IPS-18c (cell line): ENCODE measurements around the gene MCU.
"Not testable (repeated sequence)": the region's sequence is repeated elsewhere in the genome, so short reads cannot be mapped to it uniquely, and the experiment has no call there.

Experiments
- H3K4me3 ChIP-seq: 2 replicates; pipeline ENCODE4 v1.7.0; 2013; ENCODE audit warnings: low read depth, mild to moderate bottlenecking, low read length, moderate library complexity; ENCODE audit not compliant: insufficient read depth
- H3K9me3 ChIP-seq: one replicate; pipeline ENCODE4 v1.6.1; 2013; ENCODE audit warnings: mild to moderate bottlenecking, low read length, moderate library complexity; ENCODE audit not compliant: control insufficient read depth, insufficient read depth

Gene MCU

DNA sequence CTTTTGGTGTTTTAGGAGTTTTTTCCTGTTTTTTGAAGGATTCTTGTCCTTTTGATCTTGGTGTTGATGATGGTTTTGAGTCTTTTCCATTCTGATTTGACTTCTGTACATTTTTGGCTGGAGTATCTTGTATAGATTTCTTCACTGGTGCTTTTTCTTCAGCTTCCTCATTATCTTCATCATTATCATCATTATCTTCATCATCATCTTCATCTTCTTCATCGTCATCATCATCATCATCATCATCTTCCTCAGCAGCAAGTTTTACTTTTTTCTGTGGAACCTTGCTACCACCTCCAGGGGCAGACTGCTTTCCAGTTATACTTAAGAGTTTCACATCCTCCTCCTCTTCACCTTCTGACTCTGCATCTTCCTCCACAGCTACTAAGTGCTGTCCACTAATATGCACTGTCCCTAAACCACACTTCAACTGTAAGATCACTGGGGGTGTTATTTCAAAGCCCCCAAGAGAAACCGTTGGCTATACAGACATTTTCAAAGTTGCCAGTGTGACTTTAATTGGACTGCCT is 225.9 kb downstream of the MCU start:
- not testable (repeated sequence) for H3K9me3 ChIP-seq

DNA sequence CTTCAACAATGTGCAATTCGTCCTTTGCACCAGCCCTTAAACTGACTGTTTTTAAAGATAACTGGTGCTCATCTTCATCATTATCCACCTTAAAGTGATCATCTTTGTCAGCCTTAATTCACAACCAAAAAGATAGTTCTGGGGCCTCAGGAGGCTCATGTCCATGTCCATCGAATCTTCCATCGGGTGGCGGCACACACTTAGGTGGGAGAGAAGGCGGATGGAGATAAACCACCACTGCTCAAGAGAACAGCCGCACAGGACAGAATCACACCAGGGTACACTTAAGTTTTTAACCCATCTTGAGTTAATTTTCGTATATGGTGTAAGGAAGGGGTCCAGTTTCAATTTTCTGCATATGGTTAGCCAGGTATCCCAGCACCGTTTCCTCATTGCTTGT is 226.4 kb downstream of the MCU start:
- H3K9me3 ChIP-seq: no peaks in the 10 kb centered on the region
- no peak overlapping the region for H3K4me3 ChIP-seq

More for the DNA sequence above, 225.9 kb downstream of the MCU start:
- H3K4me3 ChIP-seq: not testable (repeated sequence)

DNA sequence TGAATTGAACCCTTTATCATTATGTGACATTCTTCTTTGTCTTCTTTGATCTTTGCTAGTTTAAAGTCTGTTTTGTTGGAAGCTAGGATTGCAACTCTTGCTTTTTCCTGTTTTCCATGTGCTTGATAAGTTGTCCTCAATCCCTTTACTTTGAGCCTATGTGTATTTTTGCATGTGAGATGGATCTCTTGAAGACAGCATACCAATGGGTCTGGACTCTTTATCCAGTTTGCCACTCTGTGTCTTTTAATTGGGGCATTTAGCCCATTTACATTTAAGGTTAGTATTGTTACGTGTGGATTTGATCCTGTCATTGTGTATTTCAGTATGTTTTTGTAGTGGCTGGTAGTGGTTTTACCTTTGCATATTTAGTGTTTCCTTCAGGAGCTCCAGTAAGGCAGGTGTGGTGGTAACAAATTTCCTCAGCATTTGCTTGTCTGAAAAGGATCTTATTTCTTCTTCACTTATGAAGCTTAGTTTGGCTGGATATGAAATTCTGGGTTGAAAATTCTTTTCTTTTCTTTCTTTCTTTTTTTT is 229.3 kb downstream of the MCU start:
- H3K9me3 ChIP-seq, H3K4me3 ChIP-seq: not testable (repeated sequence)

DNA sequence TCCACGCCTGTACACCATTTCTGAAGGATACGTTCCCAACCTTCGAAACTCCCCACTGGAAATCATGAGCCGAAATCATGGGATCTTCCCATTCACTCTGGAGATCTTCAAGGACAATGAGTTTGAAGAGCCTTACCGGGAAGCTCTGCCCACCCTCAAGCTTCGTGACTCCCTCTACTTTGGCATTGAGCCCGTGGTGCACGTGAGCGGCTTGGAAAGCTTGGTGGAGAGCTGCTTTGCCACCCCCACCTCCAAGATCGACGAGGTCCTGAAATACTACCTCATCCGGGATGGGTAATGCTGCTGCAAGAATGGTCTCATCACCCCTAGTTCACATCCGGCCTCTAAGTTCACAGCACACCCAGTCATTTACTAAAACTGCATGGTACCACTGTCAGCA is 232.4 kb downstream of the MCU start:
- H3K9me3 ChIP-seq: no peaks in the 10 kb centered on the region

DNA sequence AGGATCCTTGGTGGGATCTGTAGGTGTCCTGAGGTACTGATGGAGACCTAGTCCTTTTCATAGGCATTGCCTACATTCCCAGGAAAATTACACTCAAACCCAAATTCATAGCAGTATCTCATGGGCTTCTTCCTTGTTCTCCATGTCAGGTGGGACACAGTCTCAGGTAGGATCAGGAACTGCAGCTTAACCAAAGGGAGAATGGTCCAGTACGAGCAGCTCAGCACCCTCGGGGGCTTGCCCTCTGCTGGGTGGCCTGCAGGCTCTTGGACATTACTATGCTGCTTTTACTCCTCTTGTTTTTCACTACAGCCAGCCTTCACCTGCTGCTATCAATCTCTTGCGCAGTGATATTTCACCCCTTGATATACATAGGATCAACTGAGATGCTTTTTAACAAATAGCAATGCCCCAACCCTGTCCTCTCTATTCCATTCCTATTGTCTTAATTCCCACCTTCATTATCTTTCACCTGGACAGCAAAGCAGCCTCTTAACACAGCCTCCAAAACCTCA is 234.1 kb downstream of the MCU start:
- Histone ChIP-seq H3K4me3 (no peak overlapping the region), H3K9me3 (no peaks in the 10 kb centered on the region)

More for the DNA sequence above, 232.4 kb downstream of the MCU start:
- no peak overlapping the region for H3K4me3 ChIP-seq

DNA sequence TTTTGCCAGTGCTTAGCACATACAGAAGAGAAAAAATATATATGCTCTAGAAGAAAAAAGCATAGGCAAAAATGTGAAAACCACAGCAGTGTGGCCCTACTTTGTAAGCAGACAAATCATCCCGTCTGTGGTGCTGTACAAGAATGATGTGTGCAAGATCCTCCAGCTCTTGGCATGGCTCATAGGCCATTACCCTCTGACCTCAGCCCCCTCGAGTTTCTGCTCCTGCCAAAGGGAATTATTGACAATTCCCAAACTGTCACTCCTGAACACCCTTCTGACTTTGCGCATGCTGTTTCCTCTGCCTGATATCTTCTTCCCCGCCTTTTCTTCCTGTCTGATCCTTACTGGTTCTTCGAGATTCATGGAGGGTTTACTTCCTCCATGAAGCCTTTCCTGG is 235.5 kb downstream of the MCU start:
- Histone ChIP-seq H3K4me3 (no peak overlapping the region), H3K9me3 (no peaks in the 10 kb centered on the region)

DNA sequence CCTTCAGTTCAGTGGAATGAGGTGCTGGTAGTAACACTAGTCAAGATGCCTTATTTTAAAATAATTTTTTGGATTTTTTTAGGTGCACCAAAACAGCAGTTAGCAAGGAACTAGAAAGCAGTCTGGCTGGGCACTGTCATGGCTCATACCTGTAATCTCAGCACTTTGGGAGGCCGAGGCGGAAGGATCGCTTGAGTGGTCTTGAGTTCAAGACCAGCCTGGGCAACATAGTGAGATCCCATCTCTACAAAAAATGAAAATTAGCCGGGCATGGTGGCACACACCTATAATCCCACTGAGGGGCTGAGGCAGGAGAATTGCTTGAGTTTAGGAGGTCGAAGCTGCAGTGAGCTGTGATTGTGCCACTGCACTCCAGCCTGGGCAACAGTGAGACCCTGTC is 236.9 kb downstream of the MCU start:
- Histone ChIP-seq H3K9me3 (no peaks in the 10 kb centered on the region), H3K4me3 (no peak overlapping the region)

DNA sequence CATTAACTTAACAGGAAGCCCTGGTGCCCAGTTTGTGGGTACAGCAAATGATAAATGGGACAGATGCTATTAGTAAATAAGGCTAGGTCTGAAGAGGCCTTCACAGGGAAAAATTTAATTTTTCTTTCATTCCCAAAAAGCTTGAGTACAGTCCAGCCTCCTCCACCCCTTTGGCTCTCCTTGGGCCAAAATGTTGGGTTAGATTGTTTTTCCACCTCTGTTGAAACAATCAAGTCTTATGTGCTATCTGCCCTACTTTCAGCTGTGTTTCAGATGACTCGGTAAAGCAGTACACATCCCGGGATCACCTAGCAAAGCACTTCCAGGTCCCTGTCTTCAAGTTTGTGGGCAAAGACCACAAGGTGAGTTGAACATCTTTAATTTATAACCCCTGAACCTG is 238.3 kb downstream of the MCU start:
- Histone ChIP-seq H3K9me3 (no peaks in the 10 kb centered on the region), H3K4me3 (no peak overlapping the region)

DNA sequence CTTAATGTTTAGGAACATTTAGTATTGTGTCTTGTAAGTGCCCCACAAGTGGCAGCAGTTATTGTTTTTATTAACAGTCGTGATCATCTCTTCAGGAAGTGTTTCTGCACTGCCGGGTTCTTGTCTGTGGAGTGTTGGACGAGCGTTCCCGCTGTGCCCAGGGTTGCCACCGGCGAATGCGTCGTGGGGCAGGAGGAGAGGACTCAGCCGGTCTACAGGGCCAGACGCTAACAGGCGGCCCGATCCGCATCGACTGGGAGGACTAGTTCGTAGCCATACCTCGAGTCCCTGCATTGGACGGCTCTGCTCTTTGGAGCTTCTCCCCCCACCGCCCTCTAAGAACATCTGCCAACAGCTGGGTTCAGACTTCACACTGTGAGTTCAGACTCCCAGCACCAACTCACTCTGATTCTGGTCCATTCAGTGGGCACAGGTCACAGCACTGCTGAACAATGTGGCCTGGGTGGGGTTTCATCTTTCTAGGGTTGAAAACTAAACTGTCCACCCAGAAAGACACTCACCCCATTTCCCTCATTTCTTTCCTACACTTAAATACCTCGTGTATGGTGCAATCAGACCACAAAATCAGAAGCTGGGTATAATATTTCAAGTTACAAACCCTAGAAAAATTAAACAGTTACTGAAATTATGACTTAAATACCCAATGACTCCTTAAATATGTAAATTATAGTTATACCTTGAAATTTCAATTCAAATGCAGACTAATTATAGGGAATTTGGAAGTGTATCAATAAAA is 240.5 kb downstream of the MCU start:
- no peak overlapping the region for H3K4me3 ChIP-seq

DNA sequence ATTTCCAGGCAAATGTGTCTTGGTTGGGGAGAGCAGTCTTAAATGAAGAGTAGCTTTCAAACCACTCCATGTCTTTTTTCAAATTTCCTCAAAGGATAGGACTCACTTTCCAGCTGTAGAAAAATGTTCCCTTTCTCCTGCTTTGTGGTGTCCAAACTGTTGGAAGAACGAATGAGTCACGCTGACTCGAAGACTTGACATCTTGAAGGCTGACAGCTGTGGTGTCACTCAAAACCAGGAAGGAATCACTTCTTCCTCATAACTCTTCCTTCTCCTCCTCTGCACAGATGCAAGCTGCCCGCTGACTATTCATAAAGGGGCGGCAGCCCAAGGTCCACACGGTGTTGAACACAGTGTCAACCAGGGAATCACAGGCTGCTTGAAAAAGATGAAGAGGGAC is 243.4 kb downstream of the MCU start:
- H3K4me3 ChIP-seq: no peak overlapping the region
- H3K9me3 ChIP-seq: no peaks in the 10 kb centered on the region

More for the DNA sequence above, 240.5 kb downstream of the MCU start:
- H3K9me3 ChIP-seq: no peaks in the 10 kb centered on the region
